Adrenal gland (tissue), 5 donors: Measurements from ENCODE around the gene PROX1.

Experiments used
- CTCF ChIP-seq, 6 experiments: fragments of 450-650 bp in 4 of 6; fragments of 200-600 bp in 2 of 6; sonication (generic) in 1 of 6; IDR thresholded peaks; 1 replicate in 5 of 6; 2 replicates in 1 of 6; pipeline versions ENCODE4 v1.5.1 to v1.8.0; 2016 to 2021; ENCODE audit warnings: antibody characterized with exemption in 6 of 6, mild to moderate bottlenecking in 2 of 6, moderate library complexity in 1 of 6
- POLR2A ChIP-seq, 2 donors: fragments of 450-650 bp; IDR thresholded peaks; one replicate each; pipeline ENCODE4 v1.6.1; 2017; ENCODE audit warnings: antibody characterized with exemption in 2 of 2, mild to moderate bottlenecking in 2 of 2, moderate library complexity in 1 of 2
- donor health status: DM: no; HTN: no; CAD: no.

GRCh38 chr1:214022810-214023425 is 35.1 kb downstream of the PROX1 start:
- TF ChIP-seq CTCF (IDR thresholded peaks at IDR 0.05) (no peak), POLR2A (IDR thresholded peaks at IDR 0.05) (no peak)
